HepG2 (cell line): ENCODE data around the gene ASB7. TPM values are rescaled to one million over a fixed set of nuclear protein-coding genes. Genes with fewer than 3 reads are reported as not detected.

Source experiments
- GATA4 ChIP-seq: sonication (generic); IDR thresholded peaks from 2 replicates; pipeline ENCODE4 v1.6.1; 2016; ENCODE audit warnings: antibody characterized with exemption, low read depth, borderline replicate concordance
- HES4 ChIP-seq: sonication (generic); formaldehyde crosslinking; IDR thresholded peaks from 2 replicates; pipeline ENCODE4 v1.9.0; 2021; ENCODE audit warnings: mild to moderate bottlenecking, missing genetic modification reagents, borderline replicate concordance
- HOXD1 ChIP-seq: sonication (generic); formaldehyde crosslinking; IDR thresholded peaks from 2 replicates; pipeline ENCODE4 v1.5.0; 2020; ENCODE audit warnings: missing genetic modification reagents
- MAFK ChIP-seq, 2 experiments: IDR thresholded peaks in 1 of 2; conservative IDR thresholded peaks in 1 of 2; 2 replicates each; pipeline ENCODE4 v1.6.1; 2011; ENCODE audit warnings: improper control_type of control experiment in 2 of 2, low read length in 2 of 2
- NCOR1 ChIP-seq: fragments of 200-600 bp; sonication (generic); IDR thresholded peaks from 2 replicates; pipeline ENCODE4 v1.7.0; 2017; ENCODE audit warnings: antibody characterized with exemption, low read length, borderline replicate concordance
- PHB2 ChIP-seq: fragments of 450-650 bp; IDR thresholded peaks from 2 replicates; pipeline ENCODE4 v1.6.1; 2018; ENCODE audit not compliant: partially characterized antibody
- RBAK ChIP-seq: sonication (generic); formaldehyde crosslinking; IDR thresholded peaks from 2 replicates; pipeline ENCODE4 v1.5.1; 2020; ENCODE audit warnings: mild to moderate bottlenecking, missing genetic modification reagents
- SNAPC4 ChIP-seq: sonication (generic); formaldehyde crosslinking; IDR thresholded peaks from 2 replicates; pipeline ENCODE4 v1.4.0; 2020; ENCODE audit warnings: mild to moderate bottlenecking, missing genetic modification reagents
- TAF1 ChIP-seq: sonication (generic); formaldehyde crosslinking; IDR thresholded peaks from 2 replicates; pipeline ENCODE4 v1.4.0; 2020; ENCODE audit warnings: missing genetic modification reagents
- ZBTB40 ChIP-seq, 2 experiments: fragments of 450-650 bp in 1 of 2; sonication (generic) in 1 of 2; formaldehyde crosslinking in 1 of 2; IDR thresholded peaks; 2 replicates each; pipeline versions ENCODE4 v1.6.1 to v1.8.0; 2016 to 2022; ENCODE audit warnings: antibody characterized with exemption in 1 of 2, mild to moderate bottlenecking in 1 of 2, missing genetic modification reagents in 1 of 2
- ZNF276 ChIP-seq: sonication (generic); formaldehyde crosslinking; IDR thresholded peaks from 2 replicates; pipeline ENCODE4 v1.4.0; 2020; ENCODE audit warnings: mild to moderate bottlenecking, low read depth, missing genetic modification reagents
- polyA plus RNA-seq, 8 experiments: library from polyadenylated mRNA; depleted of rRNA in 3 of 8; stranded (reverse) in 7 of 8; unstranded in 1 of 8; fragments of >200 nt; fragmentation: Illumina TruSeq in 4 of 8; extraction: Trizol in 4 of 8; gene quantifications; 2 replicates each; pipeline versions ENCODE4 v1.2.1 to v1.2.3, GENCODE V29; 2011 to 2016; ENCODE audit warnings: low read depth in 4 of 8, missing spikeins in 1 of 8, mixed read lengths in 1 of 8; ENCODE audit not compliant: insufficient read depth in 1 of 8
- total RNA-seq, 5 experiments: library from RNA; depleted of rRNA; stranded (reverse); fragments of >200 nt; fragmentation: Illumina TruSeq; extraction: Trizol; gene quantifications; 2 replicates each; pipeline ENCODE4 v1.2.3, GENCODE V29; 2016; ENCODE audit warnings: low read depth in 1 of 5

ASB7 gene
- total and polyA plus RNA-seq, 2 of the 13 experiments (the other 11 are each of a cell fraction or from before 2014, with no cell fraction given): 7.7 to 12.1 TPM

- TF ChIP-seq GATA4 (no peak), TAF1 (peak; percentile 51), RBAK (no peak), SNAPC4 (0 out of 2 replicates have a peak, but pooled peaks have one; percentile 26), MAFK (conservative IDR thresholded peaks at IDR 0.05 in 1 of 2, IDR thresholded peaks at IDR 0.05 in 1 of 2; ENCODE audit: low read length in 2 of 2) (0 out of 4 replicates have a peak, but pooled peaks of 1 of the 2 experiments have one; percentile 5), PHB2 (no peak), NCOR1 (peak; percentile 79), HOXD1 (CRISPR knock-in tag) (peak; percentile 77), ZNF276 (CRISPR knock-in tag) (peak; percentile 64; the same call in 1 of the 2 replicates), HES4 (CRISPR knock-in tag) (0 out of 2 replicates have a peak, but pooled peaks have one; percentile 66), ZBTB40 (IDR thresholded peaks at IDR 0.05) (no peak), ZBTB40 (CRISPR knock-in tag; IDR thresholded peaks at IDR 0.05) (peak; percentile 79)
Observed at GRCh38 chr15:100602064-100602822, at the start of gene ASB7, which contains the start of gene LINS1 (continued).
